ENCODE measurements around the gene KCNJ18. TPM values are rescaled to one million over a fixed set of nuclear protein-coding genes. Genes with fewer than 3 reads are reported as not detected.
"Not testable (repeated sequence)": the region's sequence is repeated elsewhere in the genome, so short reads cannot be mapped to it uniquely, and the experiment has no call there.

The KCNJ18 gene
- total RNA-seq, 4 donors from 2014 or later = 2.0 to 29.6 (median 17.4) TPM

DNA sequence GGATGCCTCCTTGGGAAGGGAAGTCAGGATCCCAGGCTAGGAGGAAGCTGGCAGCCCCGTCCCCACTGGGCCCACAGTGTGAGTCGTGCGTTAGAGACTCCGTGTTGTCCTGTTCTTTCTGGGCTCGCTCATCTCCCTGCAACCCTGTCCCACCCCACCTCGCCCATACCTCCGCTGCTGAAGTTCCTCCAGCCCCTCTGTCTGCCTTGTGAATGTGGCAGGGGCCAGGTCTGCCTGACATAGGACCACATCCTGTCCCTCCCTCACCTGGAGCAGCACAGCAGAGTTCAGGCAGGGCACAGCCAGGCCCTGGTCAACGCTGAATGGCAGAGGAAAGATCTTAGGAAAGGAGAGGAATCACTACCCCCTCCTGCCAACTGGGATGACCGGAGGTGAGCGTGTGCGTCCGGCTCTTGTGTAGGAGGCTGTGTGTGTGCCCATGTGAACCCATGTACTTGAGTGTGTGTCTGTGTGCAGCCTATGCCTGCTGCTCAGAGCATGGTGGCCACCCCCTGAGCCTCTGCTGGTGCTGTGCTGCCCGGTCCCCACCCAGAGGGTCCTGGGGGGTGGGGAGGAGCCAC lies 12.8 kb downstream of the KCNJ18 start:
- TF ChIP-seq POLR2A (IDR thresholded peaks at IDR 0.05) = no peak
- TF ChIP-seq, protein P1, sequence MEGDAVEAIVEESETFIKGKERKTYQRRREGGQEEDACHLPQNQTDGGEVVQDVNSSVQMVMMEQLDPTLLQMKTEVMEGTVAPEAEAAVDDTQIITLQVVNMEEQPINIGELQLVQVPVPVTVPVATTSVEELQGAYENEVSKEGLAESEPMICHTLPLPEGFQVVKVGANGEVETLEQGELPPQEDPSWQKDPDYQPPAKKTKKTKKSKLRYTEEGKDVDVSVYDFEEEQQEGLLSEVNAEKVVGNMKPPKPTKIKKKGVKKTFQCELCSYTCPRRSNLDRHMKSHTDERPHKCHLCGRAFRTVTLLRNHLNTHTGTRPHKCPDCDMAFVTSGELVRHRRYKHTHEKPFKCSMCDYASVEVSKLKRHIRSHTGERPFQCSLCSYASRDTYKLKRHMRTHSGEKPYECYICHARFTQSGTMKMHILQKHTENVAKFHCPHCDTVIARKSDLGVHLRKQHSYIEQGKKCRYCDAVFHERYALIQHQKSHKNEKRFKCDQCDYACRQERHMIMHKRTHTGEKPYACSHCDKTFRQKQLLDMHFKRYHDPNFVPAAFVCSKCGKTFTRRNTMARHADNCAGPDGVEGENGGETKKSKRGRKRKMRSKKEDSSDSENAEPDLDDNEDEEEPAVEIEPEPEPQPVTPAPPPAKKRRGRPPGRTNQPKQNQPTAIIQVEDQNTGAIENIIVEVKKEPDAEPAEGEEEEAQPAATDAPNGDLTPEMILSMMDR (IDR thresholded peaks at IDR 0.05) = no peak
- no peak overlapping the region for H3K4me3 ChIP-seq (ENCODE audit: low read depth, poor library complexity, severe bottlenecking)
- intact Hi-C loops (cut with DNase I; ENCODE audit: low total_unique reads) = no loop called here
- DNase-seq (ENCODE audit: low spot score in 2 of 2) = peak in 1 of 2 donors; percentile 83
- WGBS, 2 donors = 71 to 77% methylated on average over 13 of the region's 13 CpGs

DNA sequence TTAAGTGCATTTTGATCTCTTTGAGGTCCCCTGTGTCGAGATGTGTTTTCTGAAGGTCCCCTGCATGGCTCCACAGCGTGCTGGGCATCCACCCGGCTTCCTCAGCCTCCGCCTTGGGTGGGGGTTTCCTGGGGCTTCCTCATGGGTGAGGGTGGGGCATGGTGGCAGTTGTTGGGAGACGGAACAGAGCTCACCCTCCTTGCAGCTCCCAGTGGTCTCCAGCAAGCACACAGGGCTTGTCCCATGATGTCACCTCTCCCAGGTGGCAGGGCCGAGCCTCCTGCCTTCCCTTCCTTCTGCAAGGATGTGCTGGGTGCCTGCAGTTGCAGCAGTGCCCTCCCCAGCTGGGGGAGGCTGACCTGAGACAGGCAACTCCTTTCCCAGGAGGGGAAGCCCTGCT lies 13.4 kb downstream of the KCNJ18 start:
- DNase-seq (ENCODE audit: low spot score in 2 of 2); intact Hi-C loops (cut with DNase I; ENCODE audit: low total_unique reads); H3K4me3 ChIP-seq (ENCODE audit: low read depth, poor library complexity, severe bottlenecking): not testable (repeated sequence)
- WGBS, 2 donors = 71 to 74% methylated on average over 6 of the region's 6 CpGs

DNA sequence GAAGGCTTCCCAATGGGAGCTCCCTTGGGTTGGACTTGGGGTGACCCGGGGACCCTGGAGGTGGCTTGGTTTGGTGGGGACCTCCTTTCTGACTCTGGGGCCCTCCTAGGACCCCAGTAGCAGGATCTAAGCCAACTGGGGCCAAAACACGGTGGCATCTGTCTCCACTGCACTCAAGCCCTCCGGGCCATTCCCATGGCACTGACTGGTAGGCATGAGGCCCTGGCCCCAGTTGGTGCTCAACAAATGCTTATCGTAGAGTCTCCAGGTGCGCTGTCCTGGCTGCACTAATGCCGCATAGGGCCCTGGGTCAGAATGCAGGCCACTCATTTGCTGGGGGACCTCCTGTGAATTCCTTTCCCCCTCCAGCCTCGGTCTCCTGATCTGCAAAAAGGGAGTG lies 14.2 kb downstream of the KCNJ18 start:
- intact Hi-C loops (cut with DNase I; ENCODE audit: low total_unique reads); H3K4me3 ChIP-seq (ENCODE audit: low read depth, poor library complexity, severe bottlenecking): not testable (repeated sequence)
- DNase-seq (ENCODE audit: low spot score in 2 of 2) = peak in 1 of 2 donors; percentile 84
- 73 to 77% methylated on average over 7 of the region's 7 CpGs for WGBS, 2 donors

DNA sequence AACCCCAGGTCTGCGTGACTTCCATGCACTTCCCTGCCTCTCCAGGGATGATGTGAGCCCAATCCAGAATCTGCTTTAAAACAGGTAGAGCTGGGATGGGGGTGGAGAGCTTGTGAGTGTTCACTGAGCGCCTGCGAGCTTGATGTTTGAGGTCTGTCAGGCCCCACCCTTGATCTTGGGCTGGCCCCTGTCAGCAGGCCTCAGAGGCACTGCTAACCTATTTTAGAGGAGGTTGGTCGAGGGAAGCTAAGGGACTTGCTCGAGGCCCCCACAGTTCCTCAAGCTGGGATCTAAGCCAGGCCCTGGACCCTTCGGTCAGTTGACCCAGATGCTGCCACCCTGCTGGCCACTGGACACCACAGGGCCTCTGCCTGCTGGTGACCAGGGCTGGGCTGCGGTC lies 14.8 kb downstream of the KCNJ18 start:
- 69 to 83% methylated on average over 6 of the region's 7 CpGs for WGBS, 2 donors
- DNase-seq (ENCODE audit: low spot score in 2 of 2); intact Hi-C loops (cut with DNase I; ENCODE audit: low total_unique reads); H3K4me3 ChIP-seq (ENCODE audit: low read depth, poor library complexity, severe bottlenecking): not testable (repeated sequence)

DNA sequence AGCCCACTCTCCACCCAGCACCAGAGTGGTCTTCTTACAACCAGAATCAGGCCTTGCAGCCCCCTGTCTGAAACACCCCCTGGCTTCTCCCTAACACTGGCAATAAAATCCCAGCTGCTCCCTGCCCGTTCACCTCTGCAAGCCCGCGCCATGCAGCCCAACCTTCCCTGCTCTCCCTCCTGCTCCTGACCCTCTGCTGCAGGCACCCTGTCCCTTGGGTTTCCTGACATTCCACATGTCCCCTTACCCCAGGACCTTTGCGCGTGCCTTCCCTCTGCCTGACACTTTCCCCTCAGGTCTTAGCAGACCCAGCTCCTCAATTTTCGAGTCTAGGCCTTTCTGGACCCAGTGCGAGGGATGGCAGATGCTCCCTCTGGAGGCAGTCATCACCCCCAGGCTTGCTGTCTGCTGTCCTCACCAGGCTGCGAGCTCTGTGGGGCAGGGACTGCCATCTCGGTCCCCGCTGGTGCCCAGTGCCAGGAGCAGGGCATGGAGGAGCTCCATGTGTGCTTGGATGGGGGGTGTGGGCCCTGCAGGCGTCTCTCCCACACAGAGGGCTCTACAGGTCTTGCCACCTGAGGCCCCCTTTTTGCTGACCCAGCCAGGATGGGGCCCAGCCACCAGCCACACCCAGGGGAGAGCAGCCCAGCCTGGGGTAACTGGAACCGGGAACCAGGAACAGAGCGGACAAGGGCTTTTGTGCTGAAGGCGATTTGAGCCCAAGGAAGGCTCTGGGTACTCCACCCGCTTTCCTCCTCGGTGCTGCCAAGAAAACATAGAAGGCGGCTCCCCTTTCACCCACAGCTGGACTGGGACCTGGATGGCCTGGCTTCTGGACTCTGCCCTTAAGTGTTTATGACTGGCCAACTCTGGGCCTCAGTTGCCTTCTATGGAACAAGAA lies 15.6 kb downstream of the KCNJ18 start:
- H3K4me3 ChIP-seq (ENCODE audit: low read depth, poor library complexity, severe bottlenecking); DNase-seq (ENCODE audit: low spot score in 2 of 2); intact Hi-C loops (cut with DNase I; ENCODE audit: low total_unique reads): not testable (repeated sequence)
- 72 to 81% methylated on average over 15 to 16 of the region's 17 CpGs for WGBS, 2 donors

DNA sequence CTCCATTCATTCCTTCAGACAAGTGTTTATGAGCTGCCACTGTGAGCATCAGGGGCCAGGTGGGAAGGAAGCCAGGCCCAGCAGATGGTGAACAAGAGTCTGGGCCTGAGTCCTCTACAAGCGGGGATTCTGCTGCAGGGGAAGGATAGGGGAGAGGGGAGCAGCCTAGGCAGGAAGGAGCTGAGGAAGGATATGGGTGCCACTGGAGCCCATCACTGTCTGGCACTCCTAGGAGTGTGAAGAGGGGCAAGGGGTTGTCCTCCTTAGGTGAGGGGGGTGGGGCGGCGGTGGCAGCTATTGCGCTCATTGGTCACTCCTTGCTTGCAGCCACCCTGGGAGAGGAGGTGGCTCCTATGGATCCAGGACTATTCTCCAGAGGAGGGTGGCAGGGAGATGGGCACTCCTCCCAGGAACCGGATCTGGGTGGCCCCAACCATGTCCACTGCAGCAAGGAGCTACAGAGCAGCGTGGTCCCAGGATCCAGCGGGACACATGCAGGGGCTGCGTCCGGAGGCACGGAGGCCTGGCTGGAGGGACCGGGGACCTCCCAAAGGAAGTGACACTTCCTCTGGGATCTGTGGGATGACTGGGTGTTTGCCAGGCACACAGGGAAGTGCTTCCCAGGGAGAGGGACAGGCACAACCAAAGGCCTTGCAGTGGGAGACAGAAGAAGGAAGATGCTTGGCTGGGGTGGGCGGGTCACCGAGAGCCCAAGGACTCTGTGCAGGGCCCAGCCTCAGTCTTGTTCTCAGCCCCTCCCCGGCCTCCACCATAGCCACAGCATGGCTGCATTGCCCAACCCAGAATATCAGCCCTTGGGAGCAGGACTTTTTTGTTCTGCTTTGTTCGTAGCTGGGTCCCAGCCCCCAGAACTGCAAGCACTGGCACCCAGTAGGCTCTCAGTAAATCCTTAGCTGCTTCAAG lies 16.6 kb downstream of the KCNJ18 start:
- intact Hi-C loops (cut with DNase I; ENCODE audit: low total_unique reads) = not testable (repeated sequence)
- WGBS, 2 donors = 73 to 84% methylated on average over 13 to 15 of the region's 15 CpGs

DNA sequence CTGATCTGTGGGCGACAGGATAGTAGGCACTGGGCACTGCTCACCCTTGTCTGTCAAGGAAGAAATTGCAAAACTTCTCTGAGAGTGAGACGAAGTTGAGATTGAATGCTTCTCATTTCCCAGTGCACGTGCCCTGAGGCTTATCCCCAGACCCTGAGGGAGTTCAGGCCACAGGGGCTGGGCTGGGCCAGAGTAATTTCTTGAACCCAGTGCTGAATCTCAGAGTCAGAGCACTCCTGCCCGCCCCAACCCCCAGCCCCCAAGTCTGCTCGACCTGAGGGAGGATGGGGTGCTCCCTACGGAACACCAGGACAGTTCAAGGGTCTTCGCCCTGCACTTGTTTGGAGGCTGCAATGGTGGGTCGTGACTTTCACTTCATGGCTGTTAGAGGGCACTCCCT lies 17.7 kb downstream of the KCNJ18 start:
- 74 to 77% methylated on average over 4 to 5 of the region's 8 CpGs for WGBS, 2 donors
- DNase-seq (ENCODE audit: low spot score in 2 of 2); intact Hi-C loops (cut with DNase I; ENCODE audit: low total_unique reads); H3K4me3 ChIP-seq (ENCODE audit: low read depth, poor library complexity, severe bottlenecking): not testable (repeated sequence)

More for the DNA sequence above, 16.6 kb downstream of the KCNJ18 start:
- H3K4me3 ChIP-seq (ENCODE audit: low read depth, poor library complexity, severe bottlenecking); DNase-seq (ENCODE audit: low spot score in 2 of 2): not testable (repeated sequence)

DNA sequence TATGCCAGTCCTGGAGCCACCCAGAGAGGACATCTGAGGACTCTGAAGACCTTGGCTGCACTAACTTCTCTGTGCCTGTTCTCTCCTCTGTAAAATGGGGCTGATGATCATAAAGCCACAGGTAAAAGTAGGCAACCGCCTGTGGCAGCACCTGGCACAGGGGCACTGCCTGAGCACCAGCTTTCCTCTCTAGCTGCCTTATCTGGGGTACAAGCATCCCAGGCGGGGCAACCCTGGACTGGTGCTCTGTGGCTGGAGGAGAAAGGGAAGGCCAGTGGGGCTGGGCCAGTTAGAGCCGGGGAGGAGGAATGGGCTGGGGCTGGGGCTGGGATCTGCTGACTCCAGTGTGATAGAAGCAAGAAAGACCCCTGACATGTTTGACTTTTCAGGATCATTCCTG lies 18.2 kb downstream of the KCNJ18 start:
- intact Hi-C loops (cut with DNase I; ENCODE audit: low total_unique reads) = not testable (repeated sequence)
- 78 to 100% methylated on average over 3 of the region's 3 CpGs for WGBS, 2 donors

DNA sequence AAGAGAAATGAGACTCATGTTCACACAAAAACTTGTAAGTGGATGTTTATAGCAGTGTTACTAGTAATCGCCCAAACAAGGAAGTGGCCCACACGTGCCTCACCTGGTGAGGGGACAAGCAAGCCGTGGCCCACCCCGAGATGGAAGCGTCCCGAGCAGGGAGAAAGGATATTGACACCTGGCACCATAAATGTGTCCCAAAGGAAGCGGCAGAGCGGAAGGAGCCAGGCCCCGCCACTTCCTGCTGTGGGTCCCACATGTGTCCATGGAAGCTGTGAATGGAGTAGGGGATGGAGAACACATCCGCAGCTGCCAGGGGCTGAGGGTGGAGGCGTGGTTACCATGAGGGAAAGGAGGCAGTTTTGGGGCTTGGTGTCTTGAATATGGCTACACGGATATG lies 18.9 kb downstream of the KCNJ18 start:
- no peak overlapping the region for H3K4me3 ChIP-seq (ENCODE audit: low read depth, poor library complexity, severe bottlenecking)
- WGBS, 2 donors = 74 to 79% methylated on average over 12 of the region's 12 CpGs
- intact Hi-C loops (cut with DNase I; ENCODE audit: low total_unique reads) = no loop called here
- TF ChIP-seq, protein P1 (IDR thresholded peaks at IDR 0.05) = no peak
- no peak for TF ChIP-seq POLR2A (IDR thresholded peaks at IDR 0.05)
- DNase-seq (ENCODE audit: low spot score in 2 of 2) = no peak

More for the DNA sequence above, 18.2 kb downstream of the KCNJ18 start:
- not testable (repeated sequence) for DNase-seq (ENCODE audit: low spot score in 2 of 2); H3K4me3 ChIP-seq (ENCODE audit: low read depth, poor library complexity, severe bottlenecking)

DNA sequence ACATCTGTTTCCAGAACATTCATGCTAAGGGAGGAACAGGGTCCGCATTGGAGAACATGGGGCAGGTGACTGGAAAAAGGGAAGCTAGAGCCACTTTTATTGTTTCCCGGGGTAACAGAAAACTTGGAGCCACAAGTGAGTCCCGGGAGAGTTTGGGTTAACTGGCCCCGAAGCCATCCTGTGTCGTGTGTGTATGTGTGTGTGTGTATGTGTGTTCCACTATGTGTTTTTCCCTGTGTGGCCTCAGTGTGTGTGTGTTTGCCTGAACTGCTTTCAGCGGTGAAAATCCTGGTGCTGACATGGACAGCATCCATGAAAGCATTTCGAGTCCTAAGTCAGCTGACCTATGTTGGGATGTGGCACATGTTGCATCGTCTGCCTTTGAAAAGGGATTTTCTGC lies 20.7 kb downstream of the KCNJ18 start:
- H3K4me3 ChIP-seq (ENCODE audit: low read depth, poor library complexity, severe bottlenecking); intact Hi-C loops (cut with DNase I; ENCODE audit: low total_unique reads); DNase-seq (ENCODE audit: low spot score in 2 of 2): not testable (repeated sequence)
- whole genome bisulfite sequencing, 2 donors = 68 to 69% methylated on average over 8 of the region's 8 CpGs

DNA sequence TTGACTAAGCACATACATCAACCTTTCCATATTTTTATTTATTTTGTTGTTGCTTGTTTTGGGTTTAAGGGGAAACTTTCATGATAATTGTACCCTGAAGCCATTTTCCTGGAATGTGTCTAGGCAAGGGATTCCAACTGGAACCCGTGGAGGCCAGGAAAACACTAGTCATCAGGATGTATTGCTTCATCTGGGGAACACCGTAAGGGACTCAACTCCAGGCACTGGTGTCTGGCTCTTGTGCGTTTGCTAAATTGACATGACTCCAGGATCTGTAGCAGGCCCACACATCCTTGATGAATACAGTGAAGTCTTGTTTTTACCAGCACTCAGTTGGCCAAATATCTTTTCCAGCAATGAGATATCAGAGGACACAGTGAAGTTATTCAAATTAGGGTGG lies 21.3 kb downstream of the KCNJ18 start:
- DNase-seq (ENCODE audit: low spot score in 2 of 2); intact Hi-C loops (cut with DNase I; ENCODE audit: low total_unique reads); H3K4me3 ChIP-seq (ENCODE audit: low read depth, poor library complexity, severe bottlenecking): not testable (repeated sequence)
- 17 to 50% methylated on average over 2 of the region's 3 CpGs for WGBS, 2 donors

DNA sequence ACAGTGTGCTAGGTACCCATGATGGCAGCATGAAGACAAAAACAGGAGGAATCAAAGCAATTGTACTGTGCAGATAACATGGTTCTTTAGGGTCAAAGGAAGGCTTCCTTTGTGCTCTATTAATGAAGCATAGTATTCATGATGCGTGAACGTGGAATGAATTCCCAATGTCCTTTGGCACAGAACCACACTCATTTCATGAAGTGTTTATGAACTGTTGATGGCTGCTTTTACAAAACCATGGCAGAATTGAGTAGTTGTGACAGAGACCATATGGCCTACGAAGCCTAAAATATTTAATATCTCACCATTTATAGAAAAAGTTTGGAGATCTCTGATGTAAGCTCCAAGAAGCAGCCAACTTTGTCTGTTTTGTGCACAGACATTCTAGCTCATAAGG lies 22.4 kb downstream of the KCNJ18 start:
- intact Hi-C loops (cut with DNase I; ENCODE audit: low total_unique reads); H3K4me3 ChIP-seq (ENCODE audit: low read depth, poor library complexity, severe bottlenecking); DNase-seq (ENCODE audit: low spot score in 2 of 2): not testable (repeated sequence)
- 48 to 67% methylated on average over 3 of the region's 3 CpGs for WGBS, 2 donors
